HG02571 (cell line): ENCODE data around the gene AFAP1.
"Not testable (repeated sequence)": the region's sequence is repeated elsewhere in the genome, so short reads cannot be mapped to it uniquely, and the experiment has no call there.

Experiments
- ATAC-seq: cut with Tn5 transposase; IDR thresholded peaks from one replicate; pipeline ENCODE4 v1.9.1; 2021; ENCODE audit warnings: mild to moderate bottlenecking, moderate library complexity; ENCODE audit not compliant: unreplicated experiment

Gene AFAP1

DNA sequence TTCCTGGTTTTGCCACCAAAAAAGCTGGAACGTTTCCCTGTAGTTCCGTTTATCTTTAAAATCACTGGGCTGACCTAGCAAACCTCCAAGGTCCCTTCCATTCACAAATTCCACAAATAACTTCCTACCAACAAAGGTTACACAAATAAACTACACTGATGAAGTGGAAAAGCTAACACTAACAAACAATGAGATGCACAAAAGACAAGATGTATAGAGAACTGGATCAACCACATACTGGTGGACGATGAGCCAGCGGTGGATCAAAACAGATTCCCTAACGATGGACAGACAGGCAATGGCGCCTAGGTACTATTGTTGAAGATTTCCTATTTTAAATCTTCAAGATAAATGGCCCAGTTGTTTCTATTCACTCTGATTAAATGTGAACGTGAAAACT lies 15.5 kb downstream of the AFAP1 start:
- no peak for ATAC-seq

GRCh38 chr4:7922466-7922865 lies 17.2 kb downstream of the AFAP1 start:
- no peak for ATAC-seq

DNA sequence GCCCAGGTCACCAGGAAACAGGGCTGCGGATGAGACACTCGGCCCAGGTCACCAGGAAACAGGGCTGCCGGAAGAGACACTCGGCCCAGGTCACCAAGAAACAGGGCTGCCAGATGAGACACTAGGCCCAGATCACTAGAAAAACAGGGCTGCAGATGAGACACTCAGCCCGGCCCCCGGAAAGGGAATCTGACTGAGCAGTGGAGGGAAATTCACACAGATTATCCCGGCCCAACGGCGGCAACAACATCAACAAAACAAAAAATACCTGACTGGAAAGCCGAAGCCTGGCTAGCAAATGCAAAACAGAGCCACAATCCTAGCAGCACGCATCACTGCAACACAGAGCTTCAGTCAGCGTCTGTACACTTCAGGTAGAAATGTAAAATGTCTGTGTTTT lies 20.7 kb downstream of the AFAP1 start:
- no peak for ATAC-seq

- not testable (repeated sequence) for ATAC-seq
These were observed 21.5 kb downstream of the AFAP1 start for GRCh38 chr4:7918187-7918586.

- ATAC-seq: no peak
These were observed 22.0 kb downstream of the AFAP1 start for GRCh38 chr4:7917669-7918068.

GRCh38 chr4:7915875-7916242 lies 23.8 kb downstream of the AFAP1 start:
- ATAC-seq: no peak

GRCh38 chr4:7912826-7913225 lies 26.8 kb downstream of the AFAP1 start:
- no peak for ATAC-seq

GRCh38 chr4:7910952-7911578 lies 28.6 kb downstream of the AFAP1 start:
- ATAC-seq: no peak

DNA sequence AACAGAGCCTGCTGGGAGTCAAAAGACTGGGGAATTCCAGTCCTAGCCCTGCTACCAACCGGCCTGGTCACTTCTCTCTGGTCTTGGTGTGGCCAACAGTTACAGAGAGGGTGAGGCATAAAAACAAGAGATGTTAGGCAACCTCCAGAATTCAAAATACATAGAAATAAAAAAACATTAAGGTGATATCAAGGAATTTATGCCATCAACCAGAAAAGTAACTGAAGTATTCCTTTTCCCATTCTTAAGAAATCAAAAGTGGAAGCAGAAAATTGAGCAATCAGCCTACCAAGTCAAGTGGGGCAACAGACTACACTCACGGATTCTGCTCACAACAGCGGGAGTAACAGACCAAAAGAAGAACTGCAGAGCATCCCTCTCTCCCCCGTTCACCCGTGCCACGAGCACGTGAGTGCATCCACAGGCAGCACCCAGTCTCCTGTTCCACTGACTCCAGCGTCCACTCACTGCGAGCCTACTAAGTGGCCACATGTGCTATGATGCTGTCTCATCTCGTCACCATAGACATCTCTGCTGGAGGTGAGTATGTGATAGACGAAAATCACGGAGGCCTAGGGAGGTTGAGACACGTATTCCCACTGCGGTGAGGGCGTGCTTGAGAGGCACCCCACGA lies 29.3 kb downstream of the AFAP1 start:
- no peak for ATAC-seq

DNA sequence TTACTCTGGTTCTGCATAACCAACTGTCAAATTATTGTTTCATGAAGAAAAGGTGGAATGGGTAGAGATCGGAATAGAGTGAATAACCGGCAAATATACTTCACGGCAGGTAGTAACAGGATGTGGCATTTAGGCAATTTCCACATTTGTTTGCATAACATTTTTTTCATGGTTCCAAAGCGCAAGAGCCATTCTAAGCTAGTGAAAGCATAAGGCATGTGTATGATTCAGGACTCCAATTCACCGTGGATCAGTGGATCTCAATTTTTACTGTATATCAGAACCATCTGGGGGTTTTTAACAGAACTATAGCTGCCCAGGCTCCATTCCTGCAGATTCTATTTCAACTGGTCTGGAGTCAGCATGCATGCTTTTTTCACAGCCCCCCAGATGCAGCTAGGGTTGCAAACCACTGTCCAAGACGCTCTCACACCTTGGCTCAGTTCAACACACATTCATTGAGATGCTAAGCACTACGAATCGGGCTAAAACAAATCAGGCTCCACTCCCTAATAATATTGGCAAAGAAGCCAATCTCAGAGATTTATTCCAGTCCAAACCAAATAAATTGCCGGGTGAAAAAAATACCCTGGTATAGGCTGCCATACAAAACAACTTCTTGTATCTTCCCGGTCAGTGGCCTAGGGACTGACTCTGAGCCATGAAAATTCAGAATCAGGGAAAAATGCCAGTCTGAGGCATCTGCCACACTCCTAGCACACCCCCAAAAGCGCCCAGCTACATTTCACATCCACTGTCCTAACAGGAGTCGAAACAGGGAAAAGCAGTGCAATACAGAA lies 30.0 kb downstream of the AFAP1 start:
- no peak for ATAC-seq

DNA sequence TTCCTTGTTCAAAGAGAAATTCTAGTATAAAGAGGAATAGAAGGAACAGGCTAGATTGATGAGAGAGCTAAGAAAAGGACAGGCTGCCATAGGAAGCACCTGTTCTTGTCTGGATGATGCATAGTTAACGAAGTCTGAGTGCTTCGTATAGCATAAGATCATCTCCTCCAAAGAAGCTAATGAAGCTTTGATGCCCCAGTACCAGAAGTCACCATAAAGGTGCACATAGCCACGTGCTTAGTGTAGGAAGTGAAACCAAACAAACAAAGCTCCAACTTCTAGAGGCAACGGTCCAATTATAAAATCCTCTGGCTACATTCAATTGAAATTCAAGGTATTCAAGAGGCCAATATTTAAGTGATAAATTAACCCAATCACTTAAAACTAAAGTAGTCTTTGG lies 31.0 kb downstream of the AFAP1 start:
- ATAC-seq: no peak

- ATAC-seq: no peak
These were observed 32.5 kb downstream of the AFAP1 start for GRCh38 chr4:7907142-7907541.

DNA sequence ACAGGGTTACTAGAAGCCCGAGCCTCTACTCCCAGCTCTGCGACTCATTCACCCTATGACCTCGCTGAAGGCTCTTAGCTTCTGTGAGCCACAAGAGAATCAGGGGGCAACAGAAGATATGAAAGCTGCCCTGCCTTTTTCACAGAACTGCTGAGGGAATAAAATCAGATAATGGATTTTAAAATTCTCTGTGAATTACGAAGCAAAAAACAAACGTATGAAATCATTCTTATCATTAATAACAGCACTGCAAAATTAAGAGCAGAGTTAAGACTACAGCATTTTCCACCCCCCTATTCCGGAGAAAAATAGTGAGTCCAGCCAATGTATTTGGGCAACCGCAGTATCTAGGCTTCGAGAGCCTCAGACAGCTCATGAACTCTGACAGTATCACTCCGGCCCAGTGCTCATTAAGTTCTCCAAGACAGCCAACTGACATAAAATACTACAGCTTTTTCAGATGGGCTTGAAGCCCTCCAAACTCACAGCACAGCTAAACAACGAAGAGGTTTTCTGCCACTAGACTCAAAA lies 33.4 kb downstream of the AFAP1 start:
- no peak for ATAC-seq

DNA sequence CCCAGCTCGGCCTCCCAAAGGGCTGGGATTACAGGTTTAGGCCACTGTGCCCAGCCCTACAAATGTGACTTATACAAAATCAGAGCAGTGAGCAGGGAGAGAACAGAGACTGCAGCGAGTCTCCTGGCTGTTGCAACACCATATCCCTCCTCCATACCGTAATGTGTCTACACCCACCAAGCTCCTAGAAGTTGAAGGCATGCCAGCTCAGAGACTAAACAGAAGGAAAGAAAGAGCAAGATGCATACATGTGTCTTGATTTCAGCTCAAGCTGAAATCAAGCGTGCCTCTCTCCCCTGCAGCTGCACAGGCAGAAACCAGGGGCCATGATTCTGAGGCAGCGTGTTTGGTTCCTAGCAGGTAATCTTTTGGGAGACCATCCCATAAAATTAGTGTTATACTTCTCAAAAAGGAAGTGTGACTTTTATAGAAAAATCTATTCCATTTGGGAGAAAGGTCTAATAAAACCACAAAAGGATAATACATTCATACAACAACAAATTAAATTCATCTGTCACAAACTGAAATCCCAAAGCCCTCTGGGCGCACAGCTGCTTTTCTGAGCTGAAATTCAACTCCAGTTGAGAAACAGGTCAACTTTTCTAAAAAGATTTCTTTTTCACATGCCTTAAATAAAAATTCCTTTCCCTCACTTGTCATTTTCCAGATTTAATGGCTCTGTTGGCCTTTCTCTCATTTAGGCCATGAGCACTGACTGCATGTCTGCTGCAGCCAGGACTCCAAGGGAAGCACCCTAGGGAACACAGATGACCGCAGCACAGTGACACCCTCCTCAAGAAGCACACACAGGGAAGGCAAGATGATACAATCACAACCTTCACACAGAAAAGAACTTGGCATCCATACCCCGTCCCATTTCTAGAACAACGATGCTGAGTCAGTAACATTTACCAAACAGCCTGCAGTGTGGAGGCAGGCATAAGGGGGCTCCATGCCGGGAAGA lies 34.4 kb downstream of the AFAP1 start:
- no peak for ATAC-seq

DNA sequence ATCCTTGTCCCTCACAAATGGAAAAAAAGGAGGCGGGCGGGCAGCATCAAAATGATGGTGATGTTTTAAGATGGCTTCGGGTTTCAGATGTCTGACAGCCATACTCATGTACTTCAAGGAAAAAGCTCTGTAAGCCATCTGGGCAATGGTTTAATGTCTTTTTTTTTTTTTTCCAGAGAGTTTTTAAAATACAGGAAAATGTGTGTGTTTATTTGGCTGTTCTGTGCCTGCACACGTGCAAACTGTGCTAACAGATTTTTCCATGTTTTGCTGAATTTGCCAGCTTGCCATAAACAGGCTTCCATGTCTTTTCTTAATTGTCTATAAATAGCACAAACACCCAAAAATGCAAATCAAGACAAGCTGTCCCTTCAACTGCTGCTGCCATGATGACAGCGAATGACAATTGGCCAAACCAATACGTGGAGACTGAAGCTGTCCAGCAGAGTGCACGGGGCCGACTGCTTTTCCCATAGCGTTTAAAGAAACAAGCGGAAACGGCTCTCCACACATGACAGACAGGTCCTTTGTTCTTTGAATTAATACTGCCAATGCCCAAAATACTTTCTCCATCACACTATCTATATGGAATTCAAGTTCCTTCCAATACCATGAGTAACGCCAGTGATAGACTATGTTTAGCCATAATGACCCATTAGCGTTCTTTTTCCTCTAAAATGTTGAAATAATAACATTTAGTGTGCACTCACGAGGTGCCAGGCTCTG lies 35.7 kb downstream of the AFAP1 start:
- ATAC-seq: no peak

DNA sequence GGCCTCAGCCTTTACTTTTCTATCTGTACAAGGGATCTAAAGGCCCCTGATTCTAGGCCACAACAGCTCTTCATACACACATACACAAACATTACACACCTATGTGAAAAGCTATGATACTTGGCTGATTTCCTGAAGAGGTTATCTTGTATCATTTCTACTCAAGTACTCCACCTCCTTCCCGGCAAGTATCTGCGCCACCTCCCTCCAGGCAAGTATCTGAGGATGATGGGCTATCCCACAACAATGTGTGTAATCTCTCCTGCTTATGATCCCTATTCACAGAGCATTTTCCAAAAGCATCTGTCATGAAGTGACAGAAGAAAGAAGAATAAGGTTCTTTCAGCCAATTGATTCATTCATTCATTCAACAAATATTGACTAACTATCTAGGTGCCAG lies 36.8 kb downstream of the AFAP1 start:
- no peak for ATAC-seq

GRCh38 chr4:7902101-7902553 lies 37.5 kb downstream of the AFAP1 start:
- ATAC-seq: no peak

- ATAC-seq: no peak
These were observed 38.3 kb downstream of the AFAP1 start for GRCh38 chr4:7901311-7901885.

DNA sequence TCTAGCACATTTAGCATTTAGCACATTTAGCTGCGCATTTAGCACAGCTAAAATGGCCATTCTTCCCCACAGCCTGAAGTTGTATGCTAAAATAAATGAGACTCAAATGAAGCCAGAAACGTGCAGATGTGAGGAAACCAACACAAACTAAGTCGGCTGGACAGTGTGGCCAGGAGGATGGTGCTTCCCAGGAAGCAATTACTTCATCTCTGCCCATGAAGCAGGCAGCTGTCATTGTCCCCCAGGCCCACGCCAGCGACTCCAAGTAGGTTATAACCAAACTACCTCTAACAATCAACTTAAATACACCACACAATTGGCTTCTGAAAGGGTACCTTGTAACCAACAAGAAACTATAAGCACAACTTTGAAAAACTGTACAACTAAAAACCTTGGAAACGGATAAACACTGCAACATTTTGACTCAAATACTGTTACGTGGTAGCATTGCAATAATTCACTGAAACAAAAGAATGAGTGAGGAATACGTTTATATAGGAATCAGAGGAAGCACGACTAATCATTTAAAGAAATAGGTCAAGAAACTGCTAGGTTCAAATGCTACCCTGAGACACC lies 39.2 kb downstream of the AFAP1 start:
- no peak for ATAC-seq
